ACC112 (cell line): Measurements from ENCODE around the gene RCSD1.
A peak's percentile ranks its signal among the peaks of the same experiment; 100 is the strongest.

ENCODE experiments used
- H2AFZ ChIP-seq: fragments of 200-600 bp; sonication (generic); one replicate; pipeline ENCODE4 v1.6.0; 2017; ENCODE audit warnings: antibody characterized with exemption, low read length; ENCODE audit not compliant: unreplicated experiment
- H3K27ac ChIP-seq: fragments of 200-600 bp; sonication (generic); 2 replicates; pipeline ENCODE4 v1.5.1; 2014; ENCODE audit warnings: low read depth, mild to moderate bottlenecking, antibody characterized with exemption, low read length, moderate library complexity
- H3K27me3 ChIP-seq: fragments of 200-600 bp; sonication (generic); 2 replicates; pipeline ENCODE4 v1.6.1; 2014; ENCODE audit warnings: mild to moderate bottlenecking, antibody characterized with exemption, low read length, moderate library complexity, mixed read lengths; ENCODE audit not compliant: insufficient read depth
- H3K36me3 ChIP-seq: fragments of 200-600 bp; sonication (generic); 2 replicates; pipeline ENCODE4 v1.6.1; 2016; ENCODE audit warnings: mild to moderate bottlenecking, antibody characterized with exemption, low read length, moderate library complexity, mixed read lengths; ENCODE audit not compliant: insufficient read depth
- H3K4me1 ChIP-seq: fragments of 200-600 bp; sonication (generic); one replicate; pipeline ENCODE4 v1.6.1; 2016; ENCODE audit warnings: low read length, mixed read lengths; ENCODE audit not compliant: insufficient read depth, unreplicated experiment, control insufficient read depth
- H3K4me3 ChIP-seq: fragments of 200-600 bp; sonication (generic); 2 replicates; pipeline ENCODE4 v1.5.1; 2014; ENCODE audit warnings: mild to moderate bottlenecking, low read depth, low read length
- H3K79me2 ChIP-seq: fragments of 200-600 bp; sonication (generic); one replicate; pipeline ENCODE4 v1.6.0; 2016; ENCODE audit warnings: low read length; ENCODE audit not compliant: control insufficient read depth, unreplicated experiment, insufficient read depth

The RCSD1 gene

DNA sequence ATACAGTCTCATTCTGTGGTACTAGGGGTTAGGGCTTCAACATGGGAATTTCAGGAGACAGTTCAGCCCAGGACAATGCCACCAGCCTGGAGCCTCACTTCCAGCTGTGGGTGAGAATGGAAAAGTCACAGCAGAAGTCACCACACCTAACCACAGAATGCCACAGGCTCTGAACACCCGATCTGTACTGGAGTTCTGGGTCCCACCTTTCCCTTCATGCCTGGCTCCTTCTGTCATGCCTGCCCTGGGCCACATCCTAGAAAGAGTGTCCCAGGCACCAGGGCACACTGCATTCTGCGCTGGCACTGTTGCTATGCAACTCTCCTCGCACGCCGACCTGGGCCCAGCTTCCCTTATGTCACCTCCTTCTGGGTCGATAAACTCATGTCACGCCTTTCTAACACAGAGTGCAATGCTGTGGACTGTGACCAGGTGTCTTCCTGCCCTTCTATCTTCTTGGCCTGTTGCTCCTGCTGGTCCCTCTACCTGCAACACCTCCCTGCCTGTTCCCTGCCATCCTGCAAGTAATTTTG, 21.2 kb downstream of the RCSD1 start:
- H2AFZ ChIP-seq = no peak overlapping the region
- H3K27me3 ChIP-seq = no peaks in the 10 kb centered on the region
- H3K4me3 ChIP-seq = no peak overlapping the region
- no peaks in the 10 kb centered on the region for H3K4me1 ChIP-seq
- H3K27ac ChIP-seq = no peak overlapping the region
- H3K79me2 ChIP-seq = no peaks in the 10 kb centered on the region
- no peaks in the 10 kb centered on the region for H3K36me3 ChIP-seq

DNA sequence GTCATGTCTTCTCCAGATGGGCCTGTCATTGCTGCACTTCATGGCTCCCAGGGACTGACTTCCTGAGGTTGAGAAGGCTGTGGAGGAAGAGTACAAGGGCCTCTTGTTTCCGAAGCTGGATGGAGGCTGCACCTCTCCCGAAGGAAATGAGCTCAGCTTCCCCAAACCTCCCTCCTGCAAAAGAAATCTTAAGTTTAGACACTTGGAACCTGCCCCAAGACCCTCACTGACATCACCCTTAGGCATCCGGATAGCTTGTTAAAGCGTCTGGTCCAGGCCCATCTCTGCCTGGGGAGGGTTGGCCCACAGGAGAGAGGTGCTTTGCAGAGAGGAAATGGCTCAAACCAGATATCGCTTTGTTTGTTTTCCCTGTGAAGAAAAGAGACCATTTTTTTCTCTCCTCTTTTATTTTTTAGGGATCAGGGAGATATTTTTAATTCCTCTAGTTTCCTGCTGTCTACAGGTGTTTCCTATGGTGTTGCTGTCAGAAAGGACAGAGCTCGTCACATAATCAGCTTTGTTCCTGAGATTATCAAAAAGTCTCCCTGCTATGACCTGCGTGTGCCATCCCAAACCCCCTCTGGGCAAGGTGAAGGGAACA, 25.0 kb downstream of the RCSD1 start:
- H3K27ac ChIP-seq = no peak overlapping the region
- H3K36me3 ChIP-seq = no peaks in the 10 kb centered on the region
- H3K27me3 ChIP-seq = no peaks in the 10 kb centered on the region
- H3K79me2 ChIP-seq = no peaks in the 10 kb centered on the region
- H2AFZ ChIP-seq = no peak overlapping the region
- no peaks in the 10 kb centered on the region for H3K4me1 ChIP-seq
- H3K4me3 ChIP-seq = no peak overlapping the region

DNA sequence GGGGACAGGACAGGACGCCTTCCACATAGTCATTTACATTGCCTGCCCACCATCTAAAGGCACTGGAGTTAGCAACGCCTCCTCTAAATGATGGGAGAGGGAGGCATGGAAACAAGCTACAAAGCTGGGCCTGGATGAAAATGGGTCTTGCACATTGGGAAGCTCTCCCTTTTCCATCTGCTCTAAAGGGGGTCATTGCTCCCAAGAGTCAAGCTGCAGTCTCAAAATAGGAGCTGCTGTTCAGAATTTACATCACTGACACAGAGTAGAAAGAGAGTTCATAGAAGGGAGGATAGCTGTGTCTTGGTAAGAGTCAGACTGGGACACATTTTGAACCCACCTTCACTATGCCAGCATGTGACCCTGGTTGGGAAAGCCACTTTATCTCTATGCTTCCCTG, 26.6 kb downstream of the RCSD1 start:
- Histone ChIP-seq H3K79me2 (no peaks in the 10 kb centered on the region), H3K36me3 (no peaks in the 10 kb centered on the region), H3K27me3 (no peaks in the 10 kb centered on the region), H2AFZ (no peak overlapping the region), H3K4me3 (no peak overlapping the region), H3K4me1 (peaks cover 9% of the 10 kb centered on the region), H3K27ac (no peak overlapping the region)

DNA sequence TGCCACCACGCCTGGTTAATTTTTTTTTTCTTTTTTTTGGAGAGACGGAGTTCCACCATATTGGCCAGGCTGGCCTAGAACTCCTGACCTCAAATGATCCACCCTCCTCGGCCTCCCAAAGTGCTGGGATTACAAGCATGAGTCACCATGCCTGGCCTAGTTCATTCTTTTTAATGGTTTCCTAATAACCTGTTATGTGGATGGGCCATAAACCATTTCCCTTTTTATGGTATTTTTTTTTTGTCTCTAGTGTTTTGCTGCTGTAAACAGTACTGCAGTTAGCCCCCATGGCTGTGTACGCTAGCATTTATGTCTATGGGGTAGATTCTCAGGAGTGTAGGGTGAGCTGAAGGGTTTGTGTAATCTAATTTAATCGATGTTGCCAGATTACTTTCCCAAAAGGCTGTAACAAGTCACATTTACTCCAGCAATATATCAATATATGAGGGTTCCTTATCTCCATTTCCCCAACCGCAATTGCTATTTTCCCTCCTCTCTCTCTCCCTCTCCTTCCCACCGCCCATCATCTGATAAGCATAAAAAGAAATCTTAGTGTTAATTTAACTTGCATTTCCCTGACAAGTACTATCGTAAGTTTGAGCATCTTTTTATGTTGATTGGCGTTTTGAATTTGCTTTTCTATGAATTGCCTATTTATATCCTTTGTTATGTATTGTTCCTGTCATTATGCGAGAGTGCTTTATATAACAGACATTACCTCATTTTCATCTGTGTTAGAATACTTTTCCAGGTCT, 28.7 kb downstream of the RCSD1 start:
- Histone ChIP-seq H2AFZ (no peak overlapping the region), H3K36me3 (no peaks in the 10 kb centered on the region), H3K27ac (no peak overlapping the region), H3K27me3 (no peaks in the 10 kb centered on the region), H3K79me2 (no peaks in the 10 kb centered on the region), H3K4me1 (peaks cover 30% of the 10 kb centered on the region), H3K4me3 (no peak overlapping the region)

DNA sequence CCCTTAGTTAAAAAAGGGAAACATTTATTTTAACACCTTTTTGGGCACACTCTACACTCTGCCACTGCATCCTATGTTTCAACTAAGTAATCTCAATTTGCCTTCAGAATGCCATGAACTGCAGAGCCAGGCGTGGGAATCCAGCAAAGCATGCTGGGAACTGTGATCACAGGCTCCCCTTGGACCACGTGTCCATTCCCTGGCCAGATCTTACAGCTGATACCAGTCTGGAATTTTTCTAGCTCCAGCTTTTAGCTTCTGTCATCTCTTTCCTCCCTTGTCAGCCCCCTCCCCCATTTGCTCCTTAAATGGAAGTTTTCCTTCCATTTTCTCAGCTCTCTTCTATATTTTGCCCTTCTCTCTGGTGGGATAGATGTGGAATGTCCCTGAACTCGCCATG, 29.4 kb downstream of the RCSD1 start:
- Histone ChIP-seq H3K4me3 (no peak overlapping the region), H3K36me3 (no peaks in the 10 kb centered on the region), H2AFZ (no peak overlapping the region), H3K27ac (no peak overlapping the region), H3K79me2 (no peaks in the 10 kb centered on the region), H3K27me3 (no peaks in the 10 kb centered on the region), H3K4me1 (peaks cover 37% of the 10 kb centered on the region)

DNA sequence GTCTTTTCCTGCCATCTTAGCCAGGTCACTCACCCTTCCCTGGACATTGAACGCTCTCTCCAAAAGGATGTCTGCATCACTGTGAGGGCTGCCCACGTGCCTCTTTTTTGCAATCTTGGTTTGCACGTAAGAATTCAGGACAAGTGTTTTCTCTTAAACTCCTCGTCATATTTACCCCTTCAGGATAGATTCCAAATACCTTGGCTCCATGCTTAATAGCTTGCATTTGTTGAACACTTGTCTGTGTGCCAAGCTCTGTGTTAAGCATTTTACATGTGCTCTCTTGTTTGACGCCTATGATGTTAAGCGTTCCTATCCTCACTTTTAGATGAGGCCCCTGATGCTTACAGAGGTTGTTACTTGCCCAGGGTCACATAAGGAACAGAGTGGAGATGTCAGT, 29.8 kb downstream of the RCSD1 start:
- H3K79me2 ChIP-seq = no peaks in the 10 kb centered on the region
- H3K36me3 ChIP-seq = no peaks in the 10 kb centered on the region
- no peak overlapping the region for H2AFZ ChIP-seq
- no peak overlapping the region for H3K27ac ChIP-seq
- no peaks in the 10 kb centered on the region for H3K27me3 ChIP-seq
- no peak overlapping the region for H3K4me3 ChIP-seq
- H3K4me1 ChIP-seq = peaks cover 38% of the 10 kb centered on the region

DNA sequence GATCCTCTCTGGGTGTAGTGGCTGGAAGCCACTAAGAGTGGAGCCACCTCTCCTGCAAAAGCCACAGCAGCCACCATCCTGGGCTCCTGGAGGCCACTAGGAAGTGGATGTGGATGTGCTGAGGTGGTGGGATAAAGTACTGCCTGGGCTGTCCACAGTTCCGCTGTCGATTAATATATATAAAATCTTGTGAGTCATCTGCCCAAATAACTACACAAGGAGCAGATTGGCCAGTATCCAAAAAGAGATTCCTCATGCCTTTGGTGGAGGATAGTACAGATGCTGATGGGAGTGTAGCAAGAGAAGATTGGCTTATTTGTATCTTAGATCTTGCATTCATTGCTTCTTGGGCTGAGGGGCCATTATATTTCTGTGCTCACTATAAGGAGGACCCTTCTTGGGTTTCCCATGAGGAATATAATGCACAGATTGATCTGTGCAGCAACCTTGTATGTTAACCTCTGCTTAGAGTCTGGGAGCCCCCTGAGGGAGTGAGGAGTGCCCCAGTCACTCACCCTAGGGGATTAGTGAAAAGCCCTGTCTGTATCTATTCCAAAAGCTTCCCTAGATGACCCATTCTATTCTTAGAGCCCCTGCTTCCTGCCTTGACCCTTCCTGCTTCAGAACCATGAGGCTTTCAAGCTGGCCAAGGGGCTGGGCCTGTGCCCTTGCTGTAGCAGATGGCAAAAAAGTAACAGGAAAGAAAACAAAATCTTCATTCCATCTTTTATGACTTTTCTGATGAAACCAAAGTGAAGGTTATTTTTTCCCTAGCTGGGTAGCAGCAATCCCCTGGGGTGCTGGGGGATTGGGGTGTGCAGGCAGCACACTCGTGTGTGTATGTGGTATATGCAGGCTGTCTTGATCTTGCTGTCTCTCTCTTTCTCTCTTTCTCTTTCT, 31.7 kb downstream of the RCSD1 start:
- Histone ChIP-seq H2AFZ (no peak overlapping the region), H3K27ac (peak overlapping the region; percentile 78), H3K27me3 (no peaks in the 10 kb centered on the region), H3K4me3 (peak overlapping the region; percentile 40; the same call in 1 of the 2 replicates), H3K4me1 (peaks cover 54% of the 10 kb centered on the region), H3K79me2 (no peaks in the 10 kb centered on the region), H3K36me3 (no peaks in the 10 kb centered on the region)

DNA sequence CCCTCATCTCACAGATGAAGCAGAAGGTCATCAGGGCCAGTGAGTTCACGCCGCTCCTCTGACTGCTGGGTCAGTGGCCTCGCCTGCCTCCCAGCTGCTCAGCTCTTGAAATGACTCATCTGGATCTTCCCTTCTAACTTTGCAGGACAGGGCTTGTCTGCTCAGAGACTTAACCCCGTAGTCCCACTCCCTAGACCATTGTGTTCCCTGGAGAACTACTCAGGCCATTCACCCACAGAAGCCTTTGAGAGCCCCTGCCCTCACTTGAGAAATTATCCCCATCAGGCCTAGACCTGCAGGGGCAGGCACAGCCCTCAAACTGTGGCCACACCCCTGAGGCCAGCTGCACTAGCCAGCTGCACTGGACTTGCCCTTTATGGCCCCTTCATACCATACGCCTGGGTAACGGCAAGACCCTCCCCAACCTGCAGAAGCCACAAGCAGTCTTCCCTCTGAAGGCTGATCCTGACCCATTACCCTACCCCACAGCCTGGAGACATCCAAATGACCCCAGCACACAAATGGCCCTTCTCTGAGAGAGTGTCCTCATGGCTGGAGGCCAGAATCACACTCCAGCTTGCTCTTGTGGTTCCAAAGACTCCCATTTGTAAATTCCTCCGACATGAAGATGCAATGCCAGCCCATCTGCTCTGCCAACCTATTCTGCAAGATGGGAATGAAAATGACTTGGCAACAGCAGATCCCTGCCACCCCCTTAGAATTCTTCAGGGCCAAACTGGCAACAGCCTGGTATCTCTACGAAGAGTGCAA, 33.2 kb downstream of the RCSD1 start:
- H2AFZ ChIP-seq = no peak overlapping the region
- H3K27me3 ChIP-seq = no peaks in the 10 kb centered on the region
- H3K4me1 ChIP-seq = peaks cover 61% of the 10 kb centered on the region
- H3K79me2 ChIP-seq = no peaks in the 10 kb centered on the region
- H3K36me3 ChIP-seq = no peaks in the 10 kb centered on the region
- peak overlapping the region; percentile 78 for H3K27ac ChIP-seq
- H3K4me3 ChIP-seq = 0 out of 2 replicates have a peak overlapping the region, but pooled peaks have one; percentile 40

DNA sequence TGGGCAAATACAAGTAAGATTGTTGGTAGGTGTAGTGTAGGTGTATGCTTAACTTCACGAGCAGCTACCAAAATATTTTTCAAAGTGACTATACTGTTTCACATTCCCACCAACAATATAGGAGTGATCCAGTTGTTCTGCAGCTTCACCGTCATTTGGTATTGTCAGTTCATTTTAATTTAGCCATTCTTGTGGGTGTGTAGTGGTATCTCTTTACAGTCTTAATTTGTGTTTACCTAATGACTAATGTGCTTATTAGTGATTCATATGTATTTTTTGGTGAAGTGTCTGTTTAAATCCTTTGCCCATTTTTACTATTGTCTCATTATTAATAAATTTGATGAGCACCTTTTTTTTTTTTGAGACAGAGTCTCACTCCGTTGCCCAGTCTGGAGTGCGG, 35.4 kb downstream of the RCSD1 start:
- Histone ChIP-seq H3K79me2 (no peaks in the 10 kb centered on the region), H3K36me3 (no peaks in the 10 kb centered on the region), H3K27me3 (no peaks in the 10 kb centered on the region), H2AFZ (no peak overlapping the region), H3K27ac (peak overlapping the region; percentile 76), H3K4me1 (peaks cover 61% of the 10 kb centered on the region), H3K4me3 (no peak overlapping the region)

DNA sequence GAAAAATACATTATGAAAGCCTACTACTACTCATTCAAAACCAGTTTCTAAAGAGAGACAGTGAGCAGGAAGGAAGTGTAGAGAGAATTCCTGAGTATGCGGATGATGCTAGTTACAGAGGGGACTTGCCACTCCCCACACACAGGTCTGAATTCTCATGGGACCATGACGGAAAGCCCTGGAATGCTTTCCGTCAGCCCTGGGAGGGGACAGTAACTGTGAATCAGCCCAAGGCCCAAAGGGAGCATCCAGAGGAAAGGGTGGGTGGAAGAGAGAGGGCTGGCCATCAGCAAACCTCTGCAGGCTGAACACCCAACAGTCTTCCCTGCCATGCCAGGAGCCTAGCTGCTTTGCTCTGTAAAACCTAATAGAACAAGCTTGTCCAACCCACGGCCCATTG, 36.4 kb downstream of the RCSD1 start:
- peaks cover 55% of the 10 kb centered on the region for H3K4me1 ChIP-seq
- no peak overlapping the region for H3K4me3 ChIP-seq
- H3K36me3 ChIP-seq = no peaks in the 10 kb centered on the region
- no peaks in the 10 kb centered on the region for H3K79me2 ChIP-seq
- H3K27me3 ChIP-seq = no peaks in the 10 kb centered on the region
- peak overlapping the region; percentile 1 for H2AFZ ChIP-seq
- peak overlapping the region; percentile 76 for H3K27ac ChIP-seq
